Panc1 (cell line): ENCODE measurements around the gene BTBD9. TPM values are rescaled to one million over a fixed set of nuclear protein-coding genes. Genes with fewer than 3 reads are reported as not detected.

ENCODE experiments used
- ATAC-seq: fragments of 200-7000 bp; cut with Tn5 transposase; 2 replicates; pipeline ENCODE4 v1.9.1; 2020; ENCODE audit warnings: mild to moderate bottlenecking, moderate library complexity
- BruUV-seq: library from RNA; stranded (reverse); fragments of 400-500 nt; replicated peaks from 2 replicates; lab custom pipeline; 2021; lab: Mats Ljungman, UMichigan
- CTCF ChIA-PET: fragments of 300-600 bp; sonication (Branson Sonifier 250); formaldehyde crosslinking; loops from one replicate; lab custom pipeline; 2022; ENCODE audit warnings: antibody characterized with exemption; lab: Charles Lee
- POLR2A ChIA-PET: fragments of 300-600 bp; sonication (Branson Sonifier 250); formaldehyde crosslinking; loops from one replicate; lab custom pipeline; 2022; ENCODE audit warnings: antibody characterized with exemption; lab: Charles Lee
- DNase-seq: peaks from one replicate; pipeline ENCODE4 v3.0.0-alpha.2; 2010; ENCODE audit warnings: low read depth, low spot score
- H3K27ac ChIP-seq: 2 replicates; pipeline ENCODE4 v1.5.1; 2011; ENCODE audit warnings: mild to moderate bottlenecking, low read length, inconsistent platforms
- H3K27me3 ChIP-seq: fragments of 200-500 bp; sonication (Bioruptor generic); 2 replicates; pipeline ENCODE4 v1.6.0; 2014; ENCODE audit warnings: low read length, inconsistent platforms; ENCODE audit not compliant: control insufficient read depth, insufficient read depth
- H3K36me3 ChIP-seq: fragments of 200-500 bp; sonication (Bioruptor generic); 2 replicates; pipeline ENCODE4 v1.5.1; 2014; ENCODE audit warnings: inconsistent platforms, mild to moderate bottlenecking, low read length, moderate library complexity; ENCODE audit not compliant: control insufficient read depth, insufficient read depth
- H3K4me1 ChIP-seq: 2 replicates; pipeline ENCODE4 v1.5.1; 2011; ENCODE audit warnings: inconsistent platforms, mild to moderate bottlenecking, low read length, moderate library complexity; ENCODE audit not compliant: control insufficient read depth, insufficient read depth
- H3K4me3 ChIP-seq, 2 experiments: 2 replicates each; pipeline ENCODE4 v1.5.1; 2011 to 2012; ENCODE audit warnings: low read depth in 2 of 2, low read length in 2 of 2, mild to moderate bottlenecking in 2 of 2, inconsistent platforms in 1 of 2, moderate library complexity in 1 of 2
- H3K9me3 ChIP-seq: fragments of 200-500 bp; sonication (Bioruptor generic); 2 replicates; pipeline ENCODE4 v1.5.1; 2014; ENCODE audit warnings: low read depth, mild to moderate bottlenecking, inconsistent platforms, low read length, moderate library complexity; ENCODE audit not compliant: control insufficient read depth, insufficient read depth
- POLR2AphosphoS5 ChIP-seq: IDR thresholded peaks from 2 replicates; pipeline ENCODE4 v1.6.1; 2012; ENCODE audit warnings: mild to moderate bottlenecking, low read depth, low read length, moderate library complexity
- SIN3A ChIP-seq: IDR thresholded peaks from 2 replicates; pipeline ENCODE4 v1.6.1; 2012; ENCODE audit warnings: low read depth, mild to moderate bottlenecking, low read length, moderate library complexity, borderline replicate concordance; ENCODE audit not compliant: insufficient read depth
- TCF7L2 ChIP-seq: IDR thresholded peaks from 2 replicates; pipeline ENCODE4 v1.6.1; 2011; ENCODE audit warnings: mild to moderate bottlenecking, low read depth, low read length, inconsistent platforms
- in situ Hi-C: cut with HindIII; loops from 2 replicates; pipeline ENCODE4 v1.10.0; 2016; ENCODE audit warnings: low sequenced_read_pairs, low pct_unique_long_range_greater_than_20kb
- intact Hi-C: fragments of 100-400 bp; cut with micrococcal nuclease; formaldehyde crosslinking; loops from one replicate; pipeline ENCODE4 v1.10.0; 2022; ENCODE audit not compliant: unreplicated experiment
- total RNA-seq: library from RNA; stranded (reverse); gene quantifications from one replicate; pipeline ENCODE4 v1.2.1, GENCODE V29; 2021; ENCODE audit not compliant: unreplicated experiment
- TF ChIP-seq, protein P1 (sequence below): fragments of 450-650 bp; IDR thresholded peaks from 2 replicates; pipeline ENCODE4 v1.5.1; 2017; ENCODE audit warnings: mild to moderate bottlenecking
- TF ChIP-seq, protein P2 (sequence below), 2 experiments: IDR thresholded peaks; 2 replicates each; pipeline ENCODE4 v1.6.1; 2011 to 2012; ENCODE audit warnings: low read depth in 2 of 2, control low read depth in 1 of 2, low read length in 1 of 2, mild to moderate bottlenecking in 1 of 2, moderate library complexity in 1 of 2; ENCODE audit not compliant: insufficient read depth in 1 of 2

The BTBD9 gene
- total RNA-seq, 1 experiment from 2014 or later: 12.8 TPM

- ATAC-seq (no peak), DNase-seq (no peak)
- intact Hi-C loops: no loop called here
- POLR2A ChIA-PET: no interaction called here
- CTCF ChIA-PET: no interaction called here
- TF ChIP-seq POLR2AphosphoS5: no peak
- TF ChIP-seq SIN3A: no peak
- TF ChIP-seq, protein P1, sequence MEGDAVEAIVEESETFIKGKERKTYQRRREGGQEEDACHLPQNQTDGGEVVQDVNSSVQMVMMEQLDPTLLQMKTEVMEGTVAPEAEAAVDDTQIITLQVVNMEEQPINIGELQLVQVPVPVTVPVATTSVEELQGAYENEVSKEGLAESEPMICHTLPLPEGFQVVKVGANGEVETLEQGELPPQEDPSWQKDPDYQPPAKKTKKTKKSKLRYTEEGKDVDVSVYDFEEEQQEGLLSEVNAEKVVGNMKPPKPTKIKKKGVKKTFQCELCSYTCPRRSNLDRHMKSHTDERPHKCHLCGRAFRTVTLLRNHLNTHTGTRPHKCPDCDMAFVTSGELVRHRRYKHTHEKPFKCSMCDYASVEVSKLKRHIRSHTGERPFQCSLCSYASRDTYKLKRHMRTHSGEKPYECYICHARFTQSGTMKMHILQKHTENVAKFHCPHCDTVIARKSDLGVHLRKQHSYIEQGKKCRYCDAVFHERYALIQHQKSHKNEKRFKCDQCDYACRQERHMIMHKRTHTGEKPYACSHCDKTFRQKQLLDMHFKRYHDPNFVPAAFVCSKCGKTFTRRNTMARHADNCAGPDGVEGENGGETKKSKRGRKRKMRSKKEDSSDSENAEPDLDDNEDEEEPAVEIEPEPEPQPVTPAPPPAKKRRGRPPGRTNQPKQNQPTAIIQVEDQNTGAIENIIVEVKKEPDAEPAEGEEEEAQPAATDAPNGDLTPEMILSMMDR: no peak
- TF ChIP-seq, protein P2, sequence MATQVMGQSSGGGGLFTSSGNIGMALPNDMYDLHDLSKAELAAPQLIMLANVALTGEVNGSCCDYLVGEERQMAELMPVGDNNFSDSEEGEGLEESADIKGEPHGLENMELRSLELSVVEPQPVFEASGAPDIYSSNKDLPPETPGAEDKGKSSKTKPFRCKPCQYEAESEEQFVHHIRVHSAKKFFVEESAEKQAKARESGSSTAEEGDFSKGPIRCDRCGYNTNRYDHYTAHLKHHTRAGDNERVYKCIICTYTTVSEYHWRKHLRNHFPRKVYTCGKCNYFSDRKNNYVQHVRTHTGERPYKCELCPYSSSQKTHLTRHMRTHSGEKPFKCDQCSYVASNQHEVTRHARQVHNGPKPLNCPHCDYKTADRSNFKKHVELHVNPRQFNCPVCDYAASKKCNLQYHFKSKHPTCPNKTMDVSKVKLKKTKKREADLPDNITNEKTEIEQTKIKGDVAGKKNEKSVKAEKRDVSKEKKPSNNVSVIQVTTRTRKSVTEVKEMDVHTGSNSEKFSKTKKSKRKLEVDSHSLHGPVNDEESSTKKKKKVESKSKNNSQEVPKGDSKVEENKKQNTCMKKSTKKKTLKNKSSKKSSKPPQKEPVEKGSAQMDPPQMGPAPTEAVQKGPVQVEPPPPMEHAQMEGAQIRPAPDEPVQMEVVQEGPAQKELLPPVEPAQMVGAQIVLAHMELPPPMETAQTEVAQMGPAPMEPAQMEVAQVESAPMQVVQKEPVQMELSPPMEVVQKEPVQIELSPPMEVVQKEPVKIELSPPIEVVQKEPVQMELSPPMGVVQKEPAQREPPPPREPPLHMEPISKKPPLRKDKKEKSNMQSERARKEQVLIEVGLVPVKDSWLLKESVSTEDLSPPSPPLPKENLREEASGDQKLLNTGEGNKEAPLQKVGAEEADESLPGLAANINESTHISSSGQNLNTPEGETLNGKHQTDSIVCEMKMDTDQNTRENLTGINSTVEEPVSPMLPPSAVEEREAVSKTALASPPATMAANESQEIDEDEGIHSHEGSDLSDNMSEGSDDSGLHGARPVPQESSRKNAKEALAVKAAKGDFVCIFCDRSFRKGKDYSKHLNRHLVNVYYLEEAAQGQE (IDR thresholded peaks at IDR 0.05; ENCODE audit: insufficient read depth in 1 of 2, low read depth in 2 of 2, low read length in 1 of 2): no peak
- TF ChIP-seq TCF7L2: no peak
- no peaks in the 10 kb centered on the region for H3K4me1 ChIP-seq
- H3K27me3 ChIP-seq: no peaks in the 10 kb centered on the region
- in situ Hi-C loops: no loop called here
- no TSS peak for BruUV-seq
- no peak overlapping the region for H3K4me3 ChIP-seq
- no peaks in the 10 kb centered on the region for H3K36me3 ChIP-seq
- no peak overlapping the region for H3K27ac ChIP-seq
- no peaks in the 10 kb centered on the region for H3K9me3 ChIP-seq
These were observed 441.5 kb downstream of the BTBD9 start for GRCh38 chr6:38198219-38198618.

GRCh38 chr6:38195113-38195635 lies 444.6 kb downstream of the BTBD9 start:
- no peaks in the 10 kb centered on the region for H3K4me1 ChIP-seq
- ChIA-PET POLR2A (no interaction called here), CTCF (no interaction called here)
- no peaks in the 10 kb centered on the region for H3K9me3 ChIP-seq
- no peaks in the 10 kb centered on the region for H3K27me3 ChIP-seq
- no peak overlapping the region for H3K27ac ChIP-seq
- H3K4me3 ChIP-seq: no peak overlapping the region
- DNase-seq: no peak
- in situ Hi-C loops: no loop called here
- TF ChIP-seq, protein P1: no peak
- TF ChIP-seq, protein P2 (IDR thresholded peaks at IDR 0.05; ENCODE audit: insufficient read depth in 1 of 2, low read depth in 2 of 2, low read length in 1 of 2): no peak
- TF ChIP-seq POLR2AphosphoS5: no peak
- no peak for TF ChIP-seq TCF7L2
- no peak for TF ChIP-seq SIN3A
- ATAC-seq: no peak
- intact Hi-C loops: no loop called here
- no peaks in the 10 kb centered on the region for H3K36me3 ChIP-seq
- no TSS peak for BruUV-seq
